Lung (tissue), 12 donors: Measurements from ENCODE around the gene KLK15. TPM values are rescaled to one million over a fixed set of nuclear protein-coding genes. Genes with fewer than 3 reads are reported as not detected.
A peak's percentile ranks its signal among the peaks of the same experiment; 100 is the strongest.

ENCODE experiments used
- ATAC-seq: fragments of 200-7000 bp; cut with Tn5 transposase; one replicate; pipeline ENCODE4 v1.9.1; 2020; ENCODE audit warnings: moderate number of reproducible peaks; ENCODE audit not compliant: insufficient read depth, low FRiP score
- DNase-seq, 3 donors: peaks; one replicate each; pipeline ENCODE4 v3.0.0-alpha.2; 2013 to 2017
- H3K27ac ChIP-seq, 2 donors: one replicate each; pipeline ENCODE4 v1.5.1; 2013; ENCODE audit warnings: mild to moderate bottlenecking in 2 of 2, moderate library complexity in 2 of 2, control low read depth in 1 of 2, inconsistent platforms in 1 of 2, low read depth in 1 of 2, low read length in 1 of 2
- H3K27me3 ChIP-seq, 3 donors: one replicate each; pipeline ENCODE4 v1.5.1; 2013; ENCODE audit warnings: low read length in 2 of 3; ENCODE audit not compliant: control insufficient read depth in 3 of 3, insufficient read depth in 3 of 3
- H3K36me3 ChIP-seq, 4 donors: one replicate each; pipeline ENCODE4 v1.5.1; 2013; ENCODE audit warnings: low read length in 4 of 4, mild to moderate bottlenecking in 1 of 4, moderate library complexity in 1 of 4; ENCODE audit not compliant: control insufficient read depth in 4 of 4, insufficient read depth in 4 of 4
- H3K4me1 ChIP-seq, 5 donors: one replicate each; pipeline ENCODE4 v1.5.1; 2013; ENCODE audit warnings: low read length in 5 of 5, mild to moderate bottlenecking in 2 of 5, moderate library complexity in 1 of 5; ENCODE audit not compliant: control insufficient read depth in 5 of 5, insufficient read depth in 5 of 5
- H3K4me3 ChIP-seq: one replicate; pipeline ENCODE4 v1.5.1; 2013; ENCODE audit warnings: mild to moderate bottlenecking, control low read depth, moderate library complexity
- H3K9ac ChIP-seq, 2 donors: one replicate each; pipeline ENCODE4 v1.5.1; 2013; ENCODE audit warnings: low read length in 2 of 2, control low read depth in 1 of 2; ENCODE audit not compliant: insufficient read depth in 1 of 2
- H3K9me3 ChIP-seq, 4 donors: one replicate each; pipeline ENCODE4 v1.5.1; 2013; ENCODE audit warnings: low read length in 3 of 4, mild to moderate bottlenecking in 1 of 4, moderate library complexity in 1 of 4; ENCODE audit not compliant: control insufficient read depth in 4 of 4, insufficient read depth in 3 of 4
- CTCF ChIP-seq: IDR thresholded peaks from 2 replicates; pipeline ENCODE4 v1.5.1; 2012; ENCODE audit warnings: mild to moderate bottlenecking; ENCODE audit errors: control extremely low read depth, extremely low read depth
- WGBS, 2 donors: extraction: QIAGEN DNeasy Blood & Tissue Kit; methylation state at CpG; one replicate each; pipeline ENCODE4 v1.1.7; 2013; 5-methylcytosine and 5-hydroxymethylcytosine counted together
- polyA plus RNA-seq, 2 donors: library from polyadenylated mRNA; stranded (reverse); fragments of 200-250 nt; gene quantifications; one replicate each; pipeline ENCODE4 v1.2.1, GENCODE V29; 2013
- total RNA-seq, 2 donors: library from RNA; depleted of rRNA in 1 of 2; stranded (reverse); fragments of >200 nt in 1 of 2; gene quantifications; one replicate each; pipeline ENCODE4 v1.2.1, GENCODE V29; 2014 to 2021
- donor health status: control.
- donor health status: control.
- donor health status: Bipolar disorder and iron deficiency.
- donor health status: healthy.
- donor health status: DM: yes; HTN: yes; CAD: no.

The KLK15 gene
- total and polyA plus RNA-seq, 4 donors: not detected

DNA sequence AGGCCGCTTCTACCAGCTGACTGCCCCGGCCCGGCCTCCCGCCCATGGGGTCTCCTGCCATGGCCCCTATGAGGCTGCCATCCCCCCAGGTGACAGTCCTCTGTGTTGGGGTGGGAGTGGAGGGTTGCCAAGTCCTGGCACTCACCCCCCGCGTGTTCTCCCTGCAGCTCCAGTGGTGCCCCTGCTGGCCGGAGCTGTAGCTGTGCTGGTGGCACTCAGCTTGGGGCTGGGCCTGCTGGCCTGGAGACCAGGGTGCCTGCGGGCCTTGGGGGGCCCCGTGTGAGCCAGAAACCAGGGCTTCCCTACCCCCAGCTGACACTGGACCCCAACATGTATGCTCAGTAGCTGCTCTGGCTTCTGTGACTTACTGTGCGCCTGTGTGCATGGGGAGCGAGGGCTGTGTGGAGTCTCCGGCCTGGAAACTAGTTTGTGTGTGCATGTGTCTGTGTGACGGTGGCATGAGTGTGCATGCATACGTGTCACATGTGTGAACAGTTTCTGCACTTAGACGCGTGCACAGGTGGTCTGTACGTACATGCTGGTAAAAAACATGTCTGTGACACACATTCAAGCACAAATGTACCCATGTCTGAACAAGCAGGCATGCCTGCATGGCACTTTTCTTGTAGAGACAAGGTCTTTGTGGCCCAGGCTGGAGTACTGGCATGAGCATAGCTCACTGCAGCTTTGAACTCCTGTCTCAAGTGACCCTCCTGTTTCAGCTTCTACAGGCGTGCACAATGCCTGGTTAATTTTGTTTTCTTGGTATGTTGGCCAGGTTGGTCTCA lies 38.3 kb downstream of the KLK15 start:
- H3K9ac ChIP-seq: no peak overlapping the region
- H3K9me3 ChIP-seq: no peaks in the 10 kb centered on the region
- H3K4me3 ChIP-seq: no peak overlapping the region
- WGBS, 2 donors: 55 to 57% methylated on average over 18 of the region's 18 CpGs
- no peak overlapping the region for H3K27ac ChIP-seq
- TF ChIP-seq CTCF: no peak
- H3K27me3 ChIP-seq: no peaks in the 10 kb centered on the region
- ATAC-seq (no peak), DNase-seq (no peak)
- no peaks in the 10 kb centered on the region for H3K4me1 ChIP-seq
- peaks cover 4 to 29% (median 12%) of the 10 kb centered on the region in 4 donors for H3K36me3 ChIP-seq

- no peak for TF ChIP-seq CTCF
- Histone ChIP-seq H3K9me3 (no peaks in the 10 kb centered on the region), H3K27me3 (no peaks in the 10 kb centered on the region), H3K9ac (no peak overlapping the region), H3K36me3 (peaks cover 4 to 29% (median 10%) of the 10 kb centered on the region in 4 donors), H3K4me3 (no peak overlapping the region), H3K27ac (no peak overlapping the region), H3K4me1 (no peaks in the 10 kb centered on the region)
- no peak for ATAC-seq
- peak in 2 of 3 donors; percentile 22 to 27 for DNase-seq
- WGBS, 2 donors: 28 to 40% methylated on average over 16 of the region's 16 CpGs
Measured at GRCh38 chr19:50794074-50794875, 39.1 kb downstream of the KLK15 start.

- H3K4me1 ChIP-seq: no peaks in the 10 kb centered on the region
- peaks cover 4 to 25% (median 9%) of the 10 kb centered on the region in 4 donors for H3K36me3 ChIP-seq
- H3K27ac ChIP-seq: no peak overlapping the region
- no peak overlapping the region for H3K9ac ChIP-seq
- TF ChIP-seq CTCF: no peak
- H3K27me3 ChIP-seq: no peaks in the 10 kb centered on the region
- H3K4me3 ChIP-seq: no peak overlapping the region
- no peaks in the 10 kb centered on the region for H3K9me3 ChIP-seq
- 68 to 73% methylated on average over 11 of the region's 11 CpGs for WGBS, 2 donors
- DNase-seq: no peak
- ATAC-seq: no peak
Measured at GRCh38 chr19:50793558-50794065, 39.8 kb downstream of the KLK15 start.
